Measurements from ENCODE around the gene RAB1B. TPM values are rescaled to one million over a fixed set of nuclear protein-coding genes. Genes with fewer than 3 reads are reported as not detected.
A peak's percentile ranks its signal among the peaks of the same experiment; 100 is the strongest.

The RAB1B gene
- total and polyA plus RNA-seq, 2 donors from 2014 or later = 153 to 197 TPM

GRCh38 chr11:66313321-66314185 lies 45.1 kb downstream of the RAB1B start:
- FAIRE-seq (no peak), DNase-seq (peak in 4 of 5 donors; percentile 73 to 94 (median 84))
- Histone ChIP-seq H3K36me3 (ENCODE audit: control insufficient read depth in 2 of 3, insufficient read depth in 3 of 3, low read length in 3 of 3) (no peaks in the 10 kb centered on the region), H3K27ac (ENCODE audit: low read depth in 2 of 2, low read length in 2 of 2) (peak overlapping the region; percentile 57 to 84), H3K9ac (ENCODE audit: low read length in 3 of 3) (peak overlapping the region in 2 of 3 donors; percentile 33 to 65), H3K4me1 (ENCODE audit: control insufficient read depth in 2 of 3, insufficient read depth in 2 of 3, low read depth in 1 of 3, low read length in 3 of 3) (peaks cover 0 to 12% (median 2%) of the 10 kb centered on the region in 3 donors), H3K27me3 (ENCODE audit: control insufficient read depth, insufficient read depth, low read length) (no peaks in the 10 kb centered on the region), H3K4me3 (ENCODE audit: low read length in 3 of 3) (peak overlapping the region; percentile 28 to 82 (median 63)), H3K9me3 (ENCODE audit: control insufficient read depth in 2 of 3, insufficient read depth in 1 of 3, low read length in 3 of 3) (no peaks in the 10 kb centered on the region)
- intact Hi-C loops (cut with DNase I) = no loop called here
- TF ChIP-seq, protein P1, sequence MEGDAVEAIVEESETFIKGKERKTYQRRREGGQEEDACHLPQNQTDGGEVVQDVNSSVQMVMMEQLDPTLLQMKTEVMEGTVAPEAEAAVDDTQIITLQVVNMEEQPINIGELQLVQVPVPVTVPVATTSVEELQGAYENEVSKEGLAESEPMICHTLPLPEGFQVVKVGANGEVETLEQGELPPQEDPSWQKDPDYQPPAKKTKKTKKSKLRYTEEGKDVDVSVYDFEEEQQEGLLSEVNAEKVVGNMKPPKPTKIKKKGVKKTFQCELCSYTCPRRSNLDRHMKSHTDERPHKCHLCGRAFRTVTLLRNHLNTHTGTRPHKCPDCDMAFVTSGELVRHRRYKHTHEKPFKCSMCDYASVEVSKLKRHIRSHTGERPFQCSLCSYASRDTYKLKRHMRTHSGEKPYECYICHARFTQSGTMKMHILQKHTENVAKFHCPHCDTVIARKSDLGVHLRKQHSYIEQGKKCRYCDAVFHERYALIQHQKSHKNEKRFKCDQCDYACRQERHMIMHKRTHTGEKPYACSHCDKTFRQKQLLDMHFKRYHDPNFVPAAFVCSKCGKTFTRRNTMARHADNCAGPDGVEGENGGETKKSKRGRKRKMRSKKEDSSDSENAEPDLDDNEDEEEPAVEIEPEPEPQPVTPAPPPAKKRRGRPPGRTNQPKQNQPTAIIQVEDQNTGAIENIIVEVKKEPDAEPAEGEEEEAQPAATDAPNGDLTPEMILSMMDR (IDR thresholded peaks at IDR 0.05; ENCODE audit: borderline replicate concordance, extremely low read depth, insufficient read depth) = no peak

DNA sequence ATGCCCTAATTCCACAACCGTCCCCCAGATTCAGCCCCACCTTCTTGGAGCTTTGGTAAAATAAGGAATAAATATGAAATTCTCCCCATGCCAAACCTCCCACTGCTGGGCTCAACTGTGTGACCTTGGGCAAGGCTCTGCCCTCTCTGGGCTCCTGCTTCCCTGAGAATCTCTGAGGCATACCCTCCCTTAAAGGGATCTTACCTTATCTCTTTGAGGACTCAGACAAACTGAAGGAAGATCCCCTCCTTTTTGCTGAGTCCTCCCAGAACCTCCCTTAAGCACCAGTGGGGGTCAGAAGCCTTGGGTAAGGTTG lies 45.7 kb downstream of the RAB1B start:
- DNase-seq = no peak
- peak overlapping the region in 2 of 3 donors; percentile 17 to 33 for H3K9ac ChIP-seq (ENCODE audit: low read length in 3 of 3)
- no peaks in the 10 kb centered on the region for H3K36me3 ChIP-seq (ENCODE audit: control insufficient read depth in 2 of 3, insufficient read depth in 3 of 3, low read length in 3 of 3)
- H3K27me3 ChIP-seq (ENCODE audit: control insufficient read depth, insufficient read depth, low read length) = no peaks in the 10 kb centered on the region
- no peaks in the 10 kb centered on the region for H3K9me3 ChIP-seq (ENCODE audit: control insufficient read depth in 2 of 3, insufficient read depth in 1 of 3, low read length in 3 of 3)
- no peak for FAIRE-seq
- peak overlapping the region; percentile 57 to 59 for H3K27ac ChIP-seq (ENCODE audit: low read depth in 2 of 2, low read length in 2 of 2)
- intact Hi-C loops (cut with DNase I) = no loop called here
- peaks cover 0 to 16% (median 3%) of the 10 kb centered on the region in 3 donors for H3K4me1 ChIP-seq (ENCODE audit: control insufficient read depth in 2 of 3, insufficient read depth in 2 of 3, low read depth in 1 of 3, low read length in 3 of 3)
- TF ChIP-seq, protein P1 (IDR thresholded peaks at IDR 0.05; ENCODE audit: borderline replicate concordance, extremely low read depth, insufficient read depth) = no peak
- peak overlapping the region in 2 of 3 donors; percentile 44 to 63 for H3K4me3 ChIP-seq (ENCODE audit: low read length in 3 of 3)

DNA sequence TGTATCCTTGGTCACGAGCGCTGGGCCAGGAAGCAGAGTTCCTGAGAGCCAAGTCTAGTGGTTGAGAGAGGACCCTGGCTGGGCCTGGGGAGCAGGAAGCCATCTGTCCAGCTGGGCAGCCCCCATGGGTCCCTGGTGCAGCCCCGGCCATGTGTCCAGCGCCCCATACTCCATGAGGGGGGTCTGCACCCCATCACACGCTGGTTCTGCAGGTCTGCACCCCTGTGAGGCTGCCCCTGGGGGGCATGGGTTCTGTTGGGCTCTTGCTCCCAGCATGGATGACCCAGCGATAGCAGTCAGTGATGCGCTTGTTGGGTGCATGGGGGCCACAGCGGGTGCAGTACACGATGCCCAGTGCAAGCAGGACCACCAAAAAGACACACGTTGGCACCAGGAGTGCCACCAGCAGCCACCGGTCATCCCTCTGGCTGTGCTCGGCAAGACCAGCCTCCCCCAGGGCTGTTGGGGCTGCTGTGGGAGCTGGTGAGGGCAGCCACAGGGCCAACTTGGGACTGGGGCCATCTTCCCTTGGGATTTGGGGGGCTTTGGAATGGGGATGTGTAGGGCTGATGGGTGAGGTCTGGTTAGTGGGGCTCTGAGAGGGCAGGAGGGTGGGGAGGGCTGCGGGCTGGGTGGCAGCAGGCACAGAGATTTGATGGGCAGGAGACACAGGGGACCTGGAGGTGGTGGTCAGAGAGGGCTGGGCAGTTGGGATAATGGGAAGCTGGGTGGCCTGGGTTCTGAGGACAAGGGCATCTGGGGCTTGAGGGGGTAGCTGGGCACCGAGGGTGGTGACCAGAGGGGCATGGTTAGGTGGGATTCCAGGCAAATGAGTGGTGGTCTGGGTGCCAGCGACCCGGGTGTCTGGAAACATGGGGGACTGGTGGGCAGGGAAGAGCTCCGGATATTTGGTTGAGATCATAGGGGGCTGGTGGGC lies 46.4 kb downstream of the RAB1B start:
- Histone ChIP-seq H3K9ac (ENCODE audit: low read length in 3 of 3) (peak overlapping the region in 1 of 3 donors; percentile 17), H3K27ac (ENCODE audit: low read depth in 2 of 2, low read length in 2 of 2) (peak overlapping the region in 1 of 2 donors; percentile 22), H3K36me3 (ENCODE audit: control insufficient read depth in 2 of 3, insufficient read depth in 3 of 3, low read length in 3 of 3) (no peaks in the 10 kb centered on the region), H3K27me3 (ENCODE audit: control insufficient read depth, insufficient read depth, low read length) (no peaks in the 10 kb centered on the region), H3K4me1 (ENCODE audit: control insufficient read depth in 2 of 3, insufficient read depth in 2 of 3, low read depth in 1 of 3, low read length in 3 of 3) (peaks cover 0 to 16% (median 3%) of the 10 kb centered on the region in 3 donors), H3K4me3 (ENCODE audit: low read length in 3 of 3) (peak overlapping the region in 2 of 3 donors; percentile 53 to 68), H3K9me3 (ENCODE audit: control insufficient read depth in 2 of 3, insufficient read depth in 1 of 3, low read length in 3 of 3) (no peaks in the 10 kb centered on the region)
- TF ChIP-seq, protein P1 (IDR thresholded peaks at IDR 0.05; ENCODE audit: borderline replicate concordance, extremely low read depth, insufficient read depth) = no peak
- no peak for FAIRE-seq
- intact Hi-C loops (cut with DNase I) = no loop called here
- DNase-seq = peak in 2 of 5 donors; percentile 60 to 73

All from kidney (tissue), 14 donors.